Activated CD8-positive, alpha-beta memory T cell treated with anti-CD3 and anti-CD28 coated beads, Interleukin-2, amount 50 U/mL, for 48 hours (primary cell): ENCODE measurements around the gene FCRL6.
A peak's percentile ranks its signal among the peaks of the same experiment; 100 is the strongest.

Experiments used
- DNase-seq: peaks from one replicate; pipeline ENCODE4 v3.0.0-alpha.2; 2020

Gene FCRL6

GRCh38 chr1:159838715-159839114 is 36.6 kb downstream of the FCRL6 start:
- DNase-seq = no peak

GRCh38 chr1:159839116-159839849 is 37.1 kb downstream of the FCRL6 start:
- DNase-seq = no peak

GRCh38 chr1:159841749-159842148 is 39.6 kb downstream of the FCRL6 start:
- no peak for DNase-seq

- no peak for DNase-seq
Observed at GRCh38 chr1:159843459-159843858, 41.3 kb downstream of the FCRL6 start.

GRCh38 chr1:159845751-159846629 is 43.8 kb downstream of the FCRL6 start:
- no peak for DNase-seq

- DNase-seq = no peak
Observed at GRCh38 chr1:159847231-159847630, 45.1 kb downstream of the FCRL6 start.

GRCh38 chr1:159848326-159848725 is 46.2 kb downstream of the FCRL6 start:
- DNase-seq = no peak

- no peak for DNase-seq
Observed at GRCh38 chr1:159849626-159850366, 47.6 kb downstream of the FCRL6 start.

GRCh38 chr1:159851407-159851806 is 49.2 kb downstream of the FCRL6 start:
- DNase-seq = no peak

GRCh38 chr1:159853417-159854115 is 51.4 kb downstream of the FCRL6 start:
- no peak for DNase-seq

- peak; percentile 64 for DNase-seq
Observed at GRCh38 chr1:159854116-159854692, 52.0 kb downstream of the FCRL6 start.

GRCh38 chr1:159854693-159855192 is 52.6 kb downstream of the FCRL6 start:
- peak; percentile 88 for DNase-seq

- no peak for DNase-seq
Observed at GRCh38 chr1:159855709-159856108, 53.5 kb downstream of the FCRL6 start.

GRCh38 chr1:159856576-159856975 is 54.4 kb downstream of the FCRL6 start:
- no peak for DNase-seq

GRCh38 chr1:159857889-159858288 is 55.7 kb downstream of the FCRL6 start:
- DNase-seq = no peak

- no peak for DNase-seq
Observed at GRCh38 chr1:159859767-159860322, 57.7 kb downstream of the FCRL6 start.

- no peak for DNase-seq
Observed at GRCh38 chr1:159860456-159860855, 58.3 kb downstream of the FCRL6 start.

- DNase-seq = no peak
Observed at GRCh38 chr1:159861218-159861617, 59.1 kb downstream of the FCRL6 start.

- DNase-seq = no peak
Observed at GRCh38 chr1:159862031-159862430, 59.9 kb downstream of the FCRL6 start.

GRCh38 chr1:159862557-159862956 is 60.4 kb downstream of the FCRL6 start, which contains the start of gene VSIG8:
Gene VSIG8, minus strand, starts transcription at chr1:159862657. Its CDS starts 136 bp downstream, at chr1:159862521.
- DNase-seq = no peak

GRCh38 chr1:159864262-159864661 is 62.1 kb downstream of the FCRL6 start:
- DNase-seq = no peak
